Fibroblast of lung (primary cell): ENCODE results near the gene ANO4. TPM values are rescaled to one million over a fixed set of nuclear protein-coding genes. Genes with fewer than 3 reads are reported as not detected.
A peak's percentile ranks its signal among the peaks of the same experiment; 100 is the strongest.

ENCODE experiments used
- DNase-seq, 2 donors: peaks; one replicate each; pipeline versions ENCODE4 v3.0.0 to v3.0.0-alpha.2; 2010; ENCODE audit warnings: low read depth in 2 of 2
- H2AFZ ChIP-seq: 2 replicates; pipeline ENCODE4 v1.5.1; 2012; ENCODE audit warnings: low read length, control low read depth, inconsistent platforms
- H3K27ac ChIP-seq: 2 replicates; pipeline ENCODE4 v1.5.1; 2011; ENCODE audit warnings: low read length, control low read depth; ENCODE audit not compliant: insufficient read depth
- H3K27me3 ChIP-seq: 2 replicates; pipeline ENCODE4 v1.5.1; 2011; ENCODE audit warnings: mild to moderate bottlenecking, low read length; ENCODE audit not compliant: control insufficient read depth, insufficient read depth
- H3K36me3 ChIP-seq: 2 replicates; pipeline ENCODE4 v1.5.1; 2011; ENCODE audit warnings: low read length; ENCODE audit not compliant: control insufficient read depth, insufficient read depth
- H3K4me1 ChIP-seq: 2 replicates; pipeline ENCODE4 v1.5.1; 2011; ENCODE audit warnings: low read length; ENCODE audit not compliant: control insufficient read depth, insufficient read depth; ENCODE audit errors: extremely low read depth
- H3K4me2 ChIP-seq: 2 replicates; pipeline ENCODE4 v1.5.1; 2011; ENCODE audit warnings: low read length, control low read depth; ENCODE audit not compliant: insufficient read depth; ENCODE audit errors: extremely low read depth
- H3K4me3 ChIP-seq, 4 experiments: fragments of 200-600 bp in 1 of 4; sonication (generic) in 1 of 4; replicated peaks in 1 of 4; 2 replicates each; pipeline ENCODE4 v1.5.1; 2011 to 2016; ENCODE audit warnings: low read length in 4 of 4, low read depth in 3 of 4, mild to moderate bottlenecking in 3 of 4, control low read depth in 2 of 4, inconsistent platforms in 1 of 4, mixed read lengths in 1 of 4; ENCODE audit not compliant: insufficient read depth in 1 of 4; ENCODE audit errors: control extremely low read depth in 1 of 4
- H3K79me2 ChIP-seq: 2 replicates; pipeline ENCODE4 v1.5.1; 2012; ENCODE audit warnings: mild to moderate bottlenecking, low read length, inconsistent platforms; ENCODE audit not compliant: control insufficient read depth, insufficient read depth
- H3K9ac ChIP-seq: 2 replicates; pipeline ENCODE4 v1.5.1; 2011; ENCODE audit warnings: mild to moderate bottlenecking, low read length, control low read depth; ENCODE audit not compliant: insufficient read depth
- H3K9me3 ChIP-seq: 2 replicates; pipeline ENCODE4 v1.5.1; 2012; ENCODE audit warnings: low read depth, low read length; ENCODE audit not compliant: control insufficient read depth, insufficient read depth
- H4K20me1 ChIP-seq: 2 replicates; pipeline ENCODE4 v1.5.1; 2011; ENCODE audit warnings: low read length; ENCODE audit not compliant: control insufficient read depth, insufficient read depth; ENCODE audit errors: extremely low read depth
- CTCF ChIP-seq, 2 donors: IDR thresholded peaks in 1 of 2; conservative IDR thresholded peaks in 1 of 2; 1 replicate in 1 of 2; 2 replicates in 1 of 2; pipeline ENCODE4 v1.5.1; 2011 to 2012; ENCODE audit warnings: low read length in 2 of 2, control low read depth in 1 of 2, inconsistent platforms in 1 of 2, low read depth in 1 of 2, mild to moderate bottlenecking in 1 of 2
- EZH2 ChIP-seq: IDR thresholded peaks from 2 replicates; pipeline ENCODE4 v1.5.1; 2012; ENCODE audit warnings: low read length, control low read depth, mild to moderate bottlenecking; ENCODE audit errors: missing control alignments
- polyA plus RNA-seq, 2 donors: library from polyadenylated mRNA; depleted of rRNA in 1 of 2; stranded (reverse) in 1 of 2; unstranded in 1 of 2; fragments of >200 nt; gene quantifications; 2 replicates each; pipeline ENCODE4 v1.2.1, GENCODE V29; 2011 to 2012; ENCODE audit warnings: missing spikeins in 1 of 2
- total RNA-seq: library from RNA; depleted of rRNA; stranded (reverse); fragments of >200 nt; gene quantifications from 2 replicates; pipeline ENCODE4 v1.2.1, GENCODE V29; 2014

ANO4 gene
- total and polyA plus RNA-seq, 2 donors (not counting 1 experiment from before 2014, with no cell fraction given): 11.7 to 42.3 TPM

- no peak overlapping the region for H3K9ac ChIP-seq
- H4K20me1 ChIP-seq: no peaks in the 10 kb centered on the region
- TF ChIP-seq CTCF (conservative IDR thresholded peaks at IDR 0.05 in 1 of 2, IDR thresholded peaks at IDR 0.05 in 1 of 2; ENCODE audit: low read depth in 1 of 2, low read length in 2 of 2) (no peak), EZH2 (no peak)
- no peak overlapping the region for H2AFZ ChIP-seq
- no peaks in the 10 kb centered on the region for H3K4me1 ChIP-seq
- no peak overlapping the region for H3K4me3 ChIP-seq
- H3K9me3 ChIP-seq: no peaks in the 10 kb centered on the region
- H3K79me2 ChIP-seq: no peaks in the 10 kb centered on the region
- DNase-seq: peak in 1 of 2 donors; percentile 11
- no peaks in the 10 kb centered on the region for H3K36me3 ChIP-seq
- no peak overlapping the region for H3K27ac ChIP-seq
- no peaks in the 10 kb centered on the region for H3K27me3 ChIP-seq
- no peak overlapping the region for H3K4me2 ChIP-seq
These were observed 40.7 kb upstream of the ANO4 start for GRCh38 chr12:100753837-100754236.

GRCh38 chr12:100755186-100755585 lies 39.4 kb upstream of the ANO4 start:
- H3K9ac ChIP-seq: no peak overlapping the region
- H3K9me3 ChIP-seq: no peaks in the 10 kb centered on the region
- no peak overlapping the region for H2AFZ ChIP-seq
- no peaks in the 10 kb centered on the region for H3K4me1 ChIP-seq
- H3K79me2 ChIP-seq: no peaks in the 10 kb centered on the region
- H3K4me3 ChIP-seq: no peak overlapping the region
- DNase-seq: no peak
- no peak for TF ChIP-seq EZH2
- TF ChIP-seq CTCF (conservative IDR thresholded peaks at IDR 0.05 in 1 of 2, IDR thresholded peaks at IDR 0.05 in 1 of 2; ENCODE audit: low read depth in 1 of 2, low read length in 2 of 2): no peak
- no peaks in the 10 kb centered on the region for H3K27me3 ChIP-seq
- no peak overlapping the region for H3K4me2 ChIP-seq
- H4K20me1 ChIP-seq: no peaks in the 10 kb centered on the region
- H3K27ac ChIP-seq: no peak overlapping the region
- no peaks in the 10 kb centered on the region for H3K36me3 ChIP-seq

DNA sequence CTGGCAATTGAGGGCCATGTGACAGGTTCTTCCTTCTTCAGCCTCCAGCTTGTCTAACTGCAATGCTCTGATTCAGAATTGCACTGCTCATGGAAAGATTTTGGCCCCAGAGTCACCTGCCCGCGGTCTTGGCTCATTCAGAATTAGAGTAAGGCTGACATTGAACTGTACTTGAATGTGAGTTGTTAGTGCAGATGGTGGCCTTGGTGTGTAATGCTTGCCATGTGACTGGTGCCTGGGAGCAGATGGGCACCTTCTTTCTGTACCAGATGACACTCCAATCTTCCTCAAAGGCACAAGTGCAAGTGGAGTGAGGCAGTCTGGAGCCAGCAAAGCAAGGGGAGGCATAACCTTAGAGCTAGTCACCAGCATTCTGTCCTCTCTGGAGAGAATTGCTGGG lies 36.5 kb upstream of the ANO4 start:
- DNase-seq: no peak
- Histone ChIP-seq H3K4me3 (no peak overlapping the region), H3K27me3 (no peaks in the 10 kb centered on the region), H4K20me1 (no peaks in the 10 kb centered on the region), H3K27ac (no peak overlapping the region), H3K4me2 (no peak overlapping the region), H3K9me3 (no peaks in the 10 kb centered on the region), H3K36me3 (no peaks in the 10 kb centered on the region), H3K79me2 (no peaks in the 10 kb centered on the region), H3K4me1 (no peaks in the 10 kb centered on the region), H3K9ac (no peak overlapping the region), H2AFZ (no peak overlapping the region)
- TF ChIP-seq CTCF (conservative IDR thresholded peaks at IDR 0.05 in 1 of 2, IDR thresholded peaks at IDR 0.05 in 1 of 2; ENCODE audit: low read depth in 1 of 2, low read length in 2 of 2) (no peak), EZH2 (no peak)
